ENCODE measurements around the gene PARD3. TPM values are rescaled to one million over a fixed set of nuclear protein-coding genes. Genes with fewer than 3 reads are reported as not detected.

Gene PARD3
- total RNA-seq, 1 donor from 2014 or later: 22.9 TPM

GRCh38 chr10:34736976-34737771, 77.9 kb downstream of the PARD3 start:
- Mint-ChIP-seq H3K36me3 (ENCODE audit: unreplicated experiment) (no peaks in the 10 kb centered on the region), H3K4me1 (ENCODE audit: low read depth, unreplicated experiment) (peaks cover 26% of the 10 kb centered on the region), H3K9me3 (ENCODE audit: unreplicated experiment) (peaks cover 5% of the 10 kb centered on the region), H3K27ac (ENCODE audit: unreplicated experiment) (no peak overlapping the region), H3K27me3 (ENCODE audit: unreplicated experiment) (peaks cover 2% of the 10 kb centered on the region), H3K4me3 (ENCODE audit: unreplicated experiment) (no peak overlapping the region)
- no peak for DNase-seq
- TF ChIP-seq CTCF (IDR thresholded peaks at IDR 0.05; ENCODE audit: partially characterized antibody, unreplicated experiment): no peak

GRCh38 chr10:34734918-34735317, 80.2 kb downstream of the PARD3 start:
- TF ChIP-seq CTCF (IDR thresholded peaks at IDR 0.05; ENCODE audit: partially characterized antibody, unreplicated experiment): no peak
- Mint-ChIP-seq H3K4me1 (ENCODE audit: low read depth, unreplicated experiment) (peaks cover 21% of the 10 kb centered on the region), H3K36me3 (ENCODE audit: unreplicated experiment) (no peaks in the 10 kb centered on the region), H3K9me3 (ENCODE audit: unreplicated experiment) (peaks cover 3% of the 10 kb centered on the region), H3K4me3 (ENCODE audit: unreplicated experiment) (no peak overlapping the region), H3K27ac (ENCODE audit: unreplicated experiment) (no peak overlapping the region), H3K27me3 (ENCODE audit: unreplicated experiment) (peaks cover 2% of the 10 kb centered on the region)
- DNase-seq: no peak

GRCh38 chr10:34732926-34733325, 82.2 kb downstream of the PARD3 start:
- H3K27ac Mint-ChIP-seq (ENCODE audit: unreplicated experiment): no peak overlapping the region

GRCh38 chr10:34731885-34732701, 83.0 kb downstream of the PARD3 start:
- H3K36me3 Mint-ChIP-seq (ENCODE audit: unreplicated experiment): no peaks in the 10 kb centered on the region
- no peak overlapping the region for H3K4me3 Mint-ChIP-seq (ENCODE audit: unreplicated experiment)
- no peaks in the 10 kb centered on the region for H3K27me3 Mint-ChIP-seq (ENCODE audit: unreplicated experiment)
- H3K9me3 Mint-ChIP-seq (ENCODE audit: unreplicated experiment): no peaks in the 10 kb centered on the region
- TF ChIP-seq CTCF (IDR thresholded peaks at IDR 0.05; ENCODE audit: partially characterized antibody, unreplicated experiment): no peak
- peaks cover 9% of the 10 kb centered on the region for H3K4me1 Mint-ChIP-seq (ENCODE audit: low read depth, unreplicated experiment)
- DNase-seq: no peak
- no peak overlapping the region for H3K27ac Mint-ChIP-seq (ENCODE audit: unreplicated experiment)

More at GRCh38 chr10:34732926-34733325, 82.2 kb downstream of the PARD3 start:
- no peaks in the 10 kb centered on the region for H3K9me3 Mint-ChIP-seq (ENCODE audit: unreplicated experiment)
- no peak for DNase-seq
- H3K4me1 Mint-ChIP-seq (ENCODE audit: low read depth, unreplicated experiment): peaks cover 15% of the 10 kb centered on the region
- no peak overlapping the region for H3K4me3 Mint-ChIP-seq (ENCODE audit: unreplicated experiment)
- no peaks in the 10 kb centered on the region for H3K27me3 Mint-ChIP-seq (ENCODE audit: unreplicated experiment)
- H3K36me3 Mint-ChIP-seq (ENCODE audit: unreplicated experiment): no peaks in the 10 kb centered on the region
- TF ChIP-seq CTCF (IDR thresholded peaks at IDR 0.05; ENCODE audit: partially characterized antibody, unreplicated experiment): no peak

GRCh38 chr10:34731213-34731612, 83.9 kb downstream of the PARD3 start:
- Mint-ChIP-seq H3K36me3 (ENCODE audit: unreplicated experiment) (no peaks in the 10 kb centered on the region), H3K4me1 (ENCODE audit: low read depth, unreplicated experiment) (peaks cover 8% of the 10 kb centered on the region), H3K9me3 (ENCODE audit: unreplicated experiment) (peaks cover 2% of the 10 kb centered on the region), H3K4me3 (ENCODE audit: unreplicated experiment) (no peak overlapping the region), H3K27me3 (ENCODE audit: unreplicated experiment) (no peaks in the 10 kb centered on the region), H3K27ac (ENCODE audit: unreplicated experiment) (no peak overlapping the region)
- no peak for DNase-seq
- no peak for TF ChIP-seq CTCF (IDR thresholded peaks at IDR 0.05; ENCODE audit: partially characterized antibody, unreplicated experiment)
